ENCODE measurements around the gene LRRC58.
A peak's percentile ranks its signal among the peaks of the same experiment; 100 is the strongest.
"Not testable (repeated sequence)": the region's sequence is repeated elsewhere in the genome, so short reads cannot be mapped to it uniquely, and the experiment has no call there.

Gene LRRC58

DNA sequence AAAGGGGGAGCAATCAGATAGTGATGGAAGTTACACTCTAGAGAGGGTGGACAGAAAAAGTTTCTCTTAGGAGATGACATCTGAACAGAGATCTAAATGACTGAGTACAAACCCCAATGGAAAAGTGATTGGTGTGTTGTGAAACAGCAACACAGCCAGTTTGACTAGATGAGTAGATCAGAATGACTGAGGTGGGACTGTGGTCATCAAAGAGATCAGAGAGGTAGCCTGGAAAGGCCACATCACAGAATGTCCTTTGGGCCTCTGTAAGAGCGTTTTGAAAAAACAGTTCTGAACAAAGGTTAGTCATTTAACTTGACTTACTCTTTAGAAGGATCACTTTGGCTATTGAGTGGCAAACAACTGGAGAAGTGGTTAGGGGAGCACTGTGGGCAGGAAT lies 10.6 kb downstream of the LRRC58 start:
- DNase-seq, result no peak

GRCh38 chr3:120332646-120333045 lies 16.5 kb downstream of the LRRC58 start:
- no peak for DNase-seq

DNA sequence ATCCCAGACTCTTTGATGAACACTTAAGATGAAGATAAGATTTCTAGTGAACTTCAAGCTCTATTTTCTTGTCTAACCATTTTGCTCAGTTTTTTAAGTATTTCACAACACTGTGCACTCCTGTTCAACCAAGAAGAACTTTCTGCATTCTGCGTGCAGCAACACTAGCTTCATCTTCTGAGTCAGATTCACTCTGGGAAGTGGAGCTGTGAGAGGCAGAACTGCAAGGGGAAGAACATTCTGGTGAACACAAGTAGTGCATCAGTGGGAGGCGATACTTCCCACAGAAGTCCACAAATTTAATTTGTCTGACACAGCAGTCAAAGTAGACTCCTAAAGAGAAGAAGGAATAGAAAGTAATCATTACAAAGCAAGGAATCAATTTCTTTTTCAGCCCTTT lies 18.1 kb downstream of the LRRC58 start:
- DNase-seq, result no peak

- DNase-seq, result no peak
Observed at GRCh38 chr3:120326784-120327183, 22.4 kb downstream of the LRRC58 start.

- no peak for DNase-seq
Observed at GRCh38 chr3:120324190-120324589, 25.0 kb downstream of the LRRC58 start.

DNA sequence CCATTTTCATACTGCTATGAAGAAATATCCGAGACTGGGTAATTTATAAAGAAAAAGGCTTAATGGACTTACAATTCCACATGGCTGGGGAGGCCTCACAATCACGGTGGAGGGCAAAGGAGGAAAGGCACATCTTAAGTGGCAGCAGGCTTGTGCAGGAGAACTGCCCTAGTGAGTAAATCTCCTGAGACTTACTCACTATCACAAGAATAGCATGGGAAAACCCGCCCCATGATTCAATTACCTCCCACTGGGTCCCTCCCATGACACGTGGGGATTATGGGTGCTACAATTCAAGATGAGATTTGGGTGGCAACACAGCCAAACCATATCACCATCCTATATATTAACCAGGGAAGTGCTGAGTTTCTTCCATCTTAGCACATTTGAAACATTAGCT lies 25.4 kb downstream of the LRRC58 start:
- DNase-seq, result not testable (repeated sequence)

- DNase-seq, result no peak
Observed at GRCh38 chr3:120311863-120312794, 37.0 kb downstream of the LRRC58 start.

GRCh38 chr3:120306519-120307455 lies 42.4 kb downstream of the LRRC58 start:
- DNase-seq, result no peak

GRCh38 chr3:120304616-120305015 lies 44.5 kb downstream of the LRRC58 start:
- no peak for DNase-seq

GRCh38 chr3:120302361-120302760 lies 46.8 kb downstream of the LRRC58 start:
- DNase-seq, result no peak

DNA sequence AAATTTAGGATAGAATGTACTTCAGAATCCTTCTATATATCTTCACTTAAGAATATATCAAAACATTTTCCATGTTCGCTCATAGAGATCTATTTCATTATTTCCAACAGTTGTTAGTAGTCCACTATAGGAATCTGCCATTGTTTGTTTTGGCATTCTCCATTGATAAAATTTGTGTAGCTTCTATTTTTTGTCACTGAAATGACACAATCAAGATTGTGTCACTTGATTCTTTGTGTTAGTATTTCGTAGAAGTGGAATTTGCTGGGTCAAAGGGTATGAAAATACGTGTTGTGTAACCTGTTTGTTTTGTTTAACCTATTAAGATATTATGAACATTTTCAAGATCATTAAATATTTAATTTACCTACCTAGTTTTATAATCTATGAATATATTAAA lies 48.2 kb downstream of the LRRC58 start:
- DNase-seq, result no peak

GRCh38 chr3:120299403-120299802 lies 49.8 kb downstream of the LRRC58 start:
- no peak for DNase-seq

- DNase-seq, result no peak
Observed at GRCh38 chr3:120298996-120299395, 50.2 kb downstream of the LRRC58 start.

GRCh38 chr3:120291552-120291951 lies 57.6 kb downstream of the LRRC58 start:
- DNase-seq, result not testable (repeated sequence)

DNA sequence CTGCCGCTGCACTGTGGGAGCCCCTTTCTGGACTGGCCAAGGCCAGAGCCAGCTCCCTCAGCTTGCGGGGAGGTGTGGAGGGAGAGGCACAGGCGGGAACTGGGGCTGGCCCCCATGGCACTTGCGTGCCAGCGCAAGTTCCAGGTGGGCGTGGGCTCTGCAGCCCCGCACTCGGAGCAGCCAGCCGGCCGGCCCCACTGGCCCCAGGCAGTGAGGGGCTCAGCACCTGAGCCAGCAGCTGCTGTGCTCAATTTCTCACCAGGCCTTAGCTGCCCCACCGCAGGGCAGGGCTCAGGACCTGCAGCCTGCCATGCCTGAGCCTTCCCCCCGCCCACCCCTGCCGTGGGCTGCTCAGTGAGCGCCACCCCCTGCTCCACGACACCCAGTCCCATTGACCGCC lies 59.5 kb downstream of the LRRC58 start:
- no peak for DNase-seq

- no peak for DNase-seq
Observed at GRCh38 chr3:120286465-120286864, 62.7 kb downstream of the LRRC58 start.

- DNase-seq, result no peak
Observed at GRCh38 chr3:120285508-120285841, 63.7 kb downstream of the LRRC58 start.

- no peak for DNase-seq
Observed at GRCh38 chr3:120284747-120285507, 64.2 kb downstream of the LRRC58 start, which contains the start of gene GPR156. GPR156 (minus strand) TSS chr3:120285222; CDS start chr3:120244098, 41,124 bp downstream.

- no peak for DNase-seq
Observed at GRCh38 chr3:120281261-120281660, 67.9 kb downstream of the LRRC58 start.

DNA sequence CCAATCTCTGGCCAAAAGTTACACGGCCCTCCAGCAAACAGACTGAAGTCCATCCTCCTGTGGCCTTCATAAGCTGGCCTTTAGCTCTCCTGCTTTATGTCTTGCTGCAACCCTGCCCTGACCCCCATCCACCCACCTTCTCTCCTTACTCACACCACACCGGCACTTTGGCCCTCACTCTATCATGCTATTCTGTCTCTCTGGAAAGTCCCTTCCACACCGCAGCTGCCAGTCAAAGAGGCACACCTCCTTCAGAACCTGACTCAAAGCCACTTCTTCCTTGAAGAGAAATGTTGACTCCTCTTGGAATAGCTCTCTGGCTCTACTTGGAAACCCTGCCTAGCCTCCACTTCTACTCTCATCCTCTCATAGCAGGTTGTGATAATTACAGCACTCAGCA lies 68.6 kb downstream of the LRRC58 start:
- DNase-seq, result no peak

DNA sequence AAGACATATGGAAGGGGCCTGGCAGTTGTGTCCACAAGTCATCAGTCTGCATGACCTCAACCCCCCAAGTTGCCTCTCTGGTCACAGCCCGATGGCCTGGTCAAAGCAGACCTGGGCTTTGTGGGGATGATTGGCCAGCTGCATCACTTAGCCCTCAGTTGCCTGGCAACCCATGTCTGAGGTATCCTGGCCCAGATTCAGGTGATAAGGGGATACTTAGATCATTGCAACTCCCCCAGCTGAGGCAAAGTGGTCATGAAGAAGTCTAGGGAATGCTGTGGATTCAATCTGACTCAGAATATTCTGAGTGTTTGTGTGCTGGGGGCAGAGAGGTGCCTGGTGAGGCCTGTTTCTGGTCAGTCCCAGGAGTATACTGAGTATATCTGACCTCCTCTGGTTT lies 69.1 kb downstream of the LRRC58 start:
- no peak for DNase-seq

- no peak for DNase-seq
Observed at GRCh38 chr3:120276767-120277166, 72.4 kb downstream of the LRRC58 start.

DNA sequence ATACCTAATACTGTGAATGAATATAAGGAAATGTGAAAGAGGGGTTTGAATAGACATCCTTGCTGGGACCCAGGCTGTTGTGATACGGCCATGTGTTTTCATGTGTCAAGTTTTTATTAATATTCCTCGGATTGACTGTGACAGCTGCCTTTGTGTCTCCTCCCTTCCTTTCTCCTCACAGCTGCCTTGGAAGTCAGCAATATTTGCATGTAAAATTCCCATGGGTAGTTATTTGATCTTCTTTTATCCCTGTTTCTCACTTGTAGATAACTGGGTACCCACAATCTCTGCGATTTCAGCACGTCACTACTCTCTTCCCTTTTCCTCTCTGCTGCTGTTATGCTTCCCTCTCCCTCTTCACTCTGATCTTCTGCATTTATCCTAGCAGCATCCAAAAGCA lies 73.5 kb downstream of the LRRC58 start:
- peak; percentile 63 for DNase-seq
